OCI-LY3 (cell line): ENCODE results near the gene ANKRD31.
"Not testable (repeated sequence)": the region's sequence is repeated elsewhere in the genome, so short reads cannot be mapped to it uniquely, and the experiment has no call there.

Experiments
- H2AFZ ChIP-seq: fragments of 200-600, 300-600 bp; shearing (Covaris generic); 2 replicates; pipeline ENCODE4 v1.6.0; 2014; ENCODE audit warnings: antibody characterized with exemption, low read depth, low read length
- H3K27ac ChIP-seq: fragments of 200-600, 300-600 bp; sonication (generic); 2 replicates; pipeline ENCODE4 v1.5.1; 2014; ENCODE audit warnings: mild to moderate bottlenecking, low read length, moderate library complexity, mixed read lengths
- H3K27me3 ChIP-seq: fragments of 200-600, 300-600 bp; sonication (generic); 2 replicates; pipeline ENCODE4 v1.6.1; 2014; ENCODE audit warnings: low read depth, low read length, mixed read lengths
- H3K36me3 ChIP-seq: fragments of 200-600, 300-600 bp; sonication (generic); replicated peaks from 2 replicates; pipeline ENCODE3; 2014; ENCODE audit warnings: low read depth, low read length, mixed read lengths
- H3K4me1 ChIP-seq: fragments of 300-600, 200-600 bp; sonication (generic); 2 replicates; pipeline ENCODE4 v1.6.1; 2014; ENCODE audit warnings: low read length, mixed read lengths
- H3K4me2 ChIP-seq: fragments of 200-600, 300-600 bp; sonication (generic); 2 replicates; pipeline ENCODE4 v1.6.1; 2014; ENCODE audit warnings: low read length, mixed read lengths
- H3K4me3 ChIP-seq: fragments of 300-600, 200-600 bp; sonication (generic); 2 replicates; pipeline ENCODE4 v1.5.1; 2014; ENCODE audit warnings: antibody characterized with exemption, mild to moderate bottlenecking, low read length, moderate library complexity
- H3K79me2 ChIP-seq: fragments of 300-600, 200-600 bp; shearing (Covaris generic); 2 replicates; pipeline ENCODE4 v1.6.1; 2014; ENCODE audit warnings: mild to moderate bottlenecking, low read length, mixed read lengths
- H3K9ac ChIP-seq: fragments of 300-600, 200-600 bp; shearing (Covaris generic); 2 replicates; pipeline ENCODE4 v1.6.0; 2014; ENCODE audit warnings: mild to moderate bottlenecking, low read length, moderate library complexity
- H3K9me3 ChIP-seq: fragments of 200-600, 300-600 bp; shearing (Covaris generic); 2 replicates; pipeline ENCODE4 v1.6.1; 2014; ENCODE audit warnings: low read length, mixed read lengths; ENCODE audit not compliant: insufficient read depth
- H4K20me1 ChIP-seq: fragments of 200-600, 300-600 bp; sonication (generic); 2 replicates; pipeline ENCODE4 v1.6.1; 2016; ENCODE audit warnings: low read length, mixed read lengths; ENCODE audit not compliant: insufficient read depth
- EZH2phosphoT487 ChIP-seq: fragments of 200-600 bp; shearing (Covaris generic); IDR thresholded peaks from 2 replicates; pipeline ENCODE4 v1.6.1; 2018; ENCODE audit warnings: antibody characterized with exemption, mixed run types, low read depth
- TF ChIP-seq, protein P1 (sequence below): fragments of 200-600, 300-600 bp; sonication (generic); IDR thresholded peaks from 2 replicates; pipeline ENCODE4 v1.5.1; 2014; ENCODE audit warnings: antibody characterized with exemption, low read length, low read depth

ANKRD31 gene

DNA sequence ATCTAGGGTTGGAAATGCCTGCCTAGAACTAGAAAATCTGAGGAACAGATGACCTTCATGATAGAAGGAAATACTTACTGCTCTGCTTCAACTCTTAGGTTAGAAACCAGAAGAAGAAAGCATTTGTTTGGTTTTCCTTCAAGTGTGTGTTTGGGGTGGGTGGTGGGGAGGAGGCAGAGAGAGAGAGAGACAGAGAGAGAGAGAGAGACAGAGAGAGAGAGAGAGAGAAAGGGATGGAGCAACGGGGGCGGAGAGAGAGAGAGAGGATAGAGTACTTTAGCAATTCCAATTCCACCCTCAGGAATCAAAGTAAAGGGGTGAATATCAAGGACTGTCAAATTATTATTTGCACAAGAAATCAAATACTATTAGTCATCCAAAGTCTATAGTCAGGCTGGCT is 155.2 kb downstream of the ANKRD31 start:
- Histone ChIP-seq H3K4me2 (no peak overlapping the region), H2AFZ (no peak overlapping the region)

GRCh38 chr5:75079346-75079745 is 157.3 kb downstream of the ANKRD31 start:
- not testable (repeated sequence) for H3K4me1 ChIP-seq, H3K27ac ChIP-seq, H3K36me3 ChIP-seq, H3K79me2 ChIP-seq, H3K9ac ChIP-seq, H4K20me1 ChIP-seq, H3K4me3 ChIP-seq, H2AFZ ChIP-seq, H3K4me2 ChIP-seq, H3K27me3 ChIP-seq, H3K9me3 ChIP-seq

More for the DNA sequence above, 155.2 kb downstream of the ANKRD31 start:
- Histone ChIP-seq H3K4me1 (peaks cover 2% of the 10 kb centered on the region), H3K27ac (no peak overlapping the region), H4K20me1 (no peaks in the 10 kb centered on the region), H3K4me3 (no peak overlapping the region), H3K9me3 (no peaks in the 10 kb centered on the region), H3K79me2 (no peaks in the 10 kb centered on the region), H3K9ac (no peak overlapping the region), H3K27me3 (peaks cover 7% of the 10 kb centered on the region; the same call in 1 of the 2 replicates), H3K36me3 (no peaks in the 10 kb centered on the region)
- TF ChIP-seq, protein P1, sequence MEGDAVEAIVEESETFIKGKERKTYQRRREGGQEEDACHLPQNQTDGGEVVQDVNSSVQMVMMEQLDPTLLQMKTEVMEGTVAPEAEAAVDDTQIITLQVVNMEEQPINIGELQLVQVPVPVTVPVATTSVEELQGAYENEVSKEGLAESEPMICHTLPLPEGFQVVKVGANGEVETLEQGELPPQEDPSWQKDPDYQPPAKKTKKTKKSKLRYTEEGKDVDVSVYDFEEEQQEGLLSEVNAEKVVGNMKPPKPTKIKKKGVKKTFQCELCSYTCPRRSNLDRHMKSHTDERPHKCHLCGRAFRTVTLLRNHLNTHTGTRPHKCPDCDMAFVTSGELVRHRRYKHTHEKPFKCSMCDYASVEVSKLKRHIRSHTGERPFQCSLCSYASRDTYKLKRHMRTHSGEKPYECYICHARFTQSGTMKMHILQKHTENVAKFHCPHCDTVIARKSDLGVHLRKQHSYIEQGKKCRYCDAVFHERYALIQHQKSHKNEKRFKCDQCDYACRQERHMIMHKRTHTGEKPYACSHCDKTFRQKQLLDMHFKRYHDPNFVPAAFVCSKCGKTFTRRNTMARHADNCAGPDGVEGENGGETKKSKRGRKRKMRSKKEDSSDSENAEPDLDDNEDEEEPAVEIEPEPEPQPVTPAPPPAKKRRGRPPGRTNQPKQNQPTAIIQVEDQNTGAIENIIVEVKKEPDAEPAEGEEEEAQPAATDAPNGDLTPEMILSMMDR: no peak
- no peak for TF ChIP-seq EZH2phosphoT487

DNA sequence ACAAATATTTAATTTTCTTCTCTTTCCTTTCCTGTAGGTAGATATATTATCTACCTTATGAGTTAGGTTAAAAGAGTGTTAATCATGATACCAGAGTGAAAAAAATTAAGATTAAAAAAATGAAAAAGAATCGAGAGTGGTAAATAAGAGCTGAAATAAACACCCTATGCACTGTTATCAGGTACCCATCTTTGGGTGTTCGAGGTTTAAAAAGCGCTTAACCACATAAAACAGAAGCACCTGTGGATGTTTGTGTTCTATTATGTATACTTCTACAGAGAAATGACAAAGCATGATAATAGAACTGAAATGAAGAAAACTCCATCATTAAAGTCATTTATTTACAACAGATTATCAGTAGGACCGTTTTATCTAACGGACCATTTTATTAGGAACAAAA is 158.7 kb downstream of the ANKRD31 start:
- Histone ChIP-seq H3K27ac (no peak overlapping the region), H3K27me3 (no peaks in the 10 kb centered on the region), H3K4me2 (no peak overlapping the region), H3K9ac (no peak overlapping the region), H3K79me2 (no peaks in the 10 kb centered on the region), H3K36me3 (no peaks in the 10 kb centered on the region), H3K4me1 (no peaks in the 10 kb centered on the region), H3K9me3 (no peaks in the 10 kb centered on the region), H4K20me1 (no peaks in the 10 kb centered on the region), H3K4me3 (no peak overlapping the region), H2AFZ (no peak overlapping the region)
- TF ChIP-seq, protein P1: no peak
- TF ChIP-seq EZH2phosphoT487: no peak

DNA sequence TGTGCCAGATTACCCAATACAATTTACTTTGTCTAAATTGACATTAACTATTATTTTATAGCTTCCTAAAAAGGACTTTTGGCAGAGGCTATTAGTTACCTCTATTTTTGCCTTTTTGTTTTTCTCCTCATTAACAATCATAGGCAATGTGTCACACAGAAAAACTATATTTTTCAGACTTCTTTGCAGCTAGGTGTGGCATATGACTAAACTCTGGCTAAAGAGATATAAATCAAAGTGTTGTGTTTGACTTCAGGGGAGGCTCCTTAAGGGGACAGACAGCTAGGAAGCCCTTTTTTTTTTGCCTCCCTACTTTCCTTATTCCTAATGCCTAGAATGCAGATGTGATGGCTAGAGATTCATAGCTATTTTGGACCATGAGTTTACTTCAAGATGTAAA is 164.6 kb downstream of the ANKRD31 start:
- H3K4me2 ChIP-seq: no peak overlapping the region
- H3K27me3 ChIP-seq: no peaks in the 10 kb centered on the region
- no peak overlapping the region for H3K9ac ChIP-seq
- H3K36me3 ChIP-seq: no peaks in the 10 kb centered on the region
- H3K4me3 ChIP-seq: no peak overlapping the region
- no peaks in the 10 kb centered on the region for H4K20me1 ChIP-seq
- TF ChIP-seq EZH2phosphoT487: no peak
- TF ChIP-seq, protein P1: no peak
- no peaks in the 10 kb centered on the region for H3K4me1 ChIP-seq
- no peak overlapping the region for H2AFZ ChIP-seq
- no peaks in the 10 kb centered on the region for H3K9me3 ChIP-seq
- no peaks in the 10 kb centered on the region for H3K79me2 ChIP-seq
- H3K27ac ChIP-seq: no peak overlapping the region

DNA sequence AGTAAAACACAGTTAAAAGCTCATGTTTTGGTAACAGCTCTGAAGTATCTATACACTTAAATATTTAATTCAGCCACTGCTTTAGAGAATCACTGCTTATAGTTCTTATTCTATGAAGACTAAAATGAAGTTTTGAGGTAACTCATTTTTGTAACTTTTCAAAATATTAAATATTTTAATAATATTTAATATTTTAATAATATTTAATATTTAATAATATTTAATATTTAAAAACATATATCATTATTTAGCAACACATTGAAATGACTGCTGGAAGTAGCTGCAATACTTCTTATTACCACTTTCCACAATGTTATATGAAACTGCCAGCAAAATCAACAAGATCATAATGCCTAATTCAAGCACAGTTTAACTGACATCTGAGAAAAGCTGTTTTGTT is 165.6 kb downstream of the ANKRD31 start:
- Histone ChIP-seq H3K79me2 (no peaks in the 10 kb centered on the region), H3K4me2 (no peak overlapping the region), H4K20me1 (no peaks in the 10 kb centered on the region), H3K4me3 (no peak overlapping the region), H2AFZ (no peak overlapping the region), H3K4me1 (no peaks in the 10 kb centered on the region), H3K9ac (no peak overlapping the region), H3K9me3 (no peaks in the 10 kb centered on the region), H3K27ac (no peak overlapping the region), H3K27me3 (no peaks in the 10 kb centered on the region), H3K36me3 (no peaks in the 10 kb centered on the region)
- TF ChIP-seq, protein P1: no peak
- TF ChIP-seq EZH2phosphoT487: no peak
